Lower leg skin (tissue), 3 donors: ENCODE results near the gene ZAR1L.

ENCODE experiments used
- CTCF ChIP-seq, 3 donors: fragments of 450-650 bp; IDR thresholded peaks; one replicate each; pipeline ENCODE4 v1.5.1; 2016; ENCODE audit warnings: antibody characterized with exemption in 3 of 3, mild to moderate bottlenecking in 3 of 3, moderate library complexity in 2 of 3
- POLR2A ChIP-seq, 2 donors: fragments of 450-650 bp; IDR thresholded peaks; one replicate each; pipeline ENCODE4 v1.6.1; 2016 to 2017; ENCODE audit warnings: antibody characterized with exemption in 2 of 2, mild to moderate bottlenecking in 1 of 2, moderate library complexity in 1 of 2

GRCh38 chr13:32266130-32266529, 49.0 kb downstream of the ZAR1L start:
- no peak for TF ChIP-seq CTCF (IDR thresholded peaks at IDR 0.05)
- no peak for TF ChIP-seq POLR2A (IDR thresholded peaks at IDR 0.05)
